T-helper 2 cell treated with Interferon-gamma antibody and Interleukin-4, amounts not matched to agents 100 ng/mL and 5 ng/mL, for 36 hours (primary cell): ENCODE data around the gene FSIP1. TPM values are rescaled to one million over a fixed set of nuclear protein-coding genes. Genes with fewer than 3 reads are reported as not detected.
"Not testable (repeated sequence)": the region's sequence is repeated elsewhere in the genome, so short reads cannot be mapped to it uniquely, and the experiment has no call there.

Source experiments
- intact Hi-C: fragments of 100-400 bp; cut with micrococcal nuclease; formaldehyde crosslinking; loops from one replicate; pipeline ENCODE4 v1.15.1; 2023
- total RNA-seq: library from RNA; stranded (reverse); gene quantifications from 2 replicates; pipeline ENCODE4 v1.2.3, GENCODE V29; 2022

The FSIP1 gene
- total RNA-seq, result 0.32 and 0.48 TPM in 2 replicates

GRCh38 chr15:39782441-39783138 lies at the start of gene FSIP1:
Gene FSIP1, minus strand, starts transcription at chr15:39782841. Its CDS starts 6,317 bp downstream, at chr15:39776524.
- intact Hi-C loops, result loop anchor here (2.0 to 5.0 kb wide), 6 partner anchors 150 to 1230 kb away; partner anchors contain the start of gene BUB1B

- intact Hi-C loops, result no loop called here
Observed at GRCh38 chr15:39830166-39830565, 47.5 kb upstream of the FSIP1 start.

- intact Hi-C loops, result no loop called here
Observed at GRCh38 chr15:39828374-39828931, 45.8 kb upstream of the FSIP1 start.

DNA sequence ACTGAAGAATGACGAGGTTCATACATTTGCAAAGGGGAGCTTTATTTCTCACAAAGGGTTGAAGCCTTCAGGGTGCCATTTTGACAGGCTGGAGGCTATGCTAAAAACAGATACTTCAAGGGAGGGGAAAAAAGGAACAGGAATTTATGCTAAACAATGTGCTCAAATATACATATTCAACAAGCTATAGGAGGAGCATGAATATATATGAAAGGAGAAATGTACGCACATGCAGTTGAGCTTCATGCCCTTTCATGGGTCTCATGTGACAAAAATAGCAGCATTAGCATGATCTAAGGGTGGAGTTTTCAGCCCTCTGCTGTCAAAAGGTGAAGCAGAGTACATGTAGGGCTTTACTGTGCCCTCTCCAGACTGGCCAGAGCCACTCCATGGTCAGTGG lies 44.3 kb upstream of the FSIP1 start:
- intact Hi-C loops, result no loop called here

DNA sequence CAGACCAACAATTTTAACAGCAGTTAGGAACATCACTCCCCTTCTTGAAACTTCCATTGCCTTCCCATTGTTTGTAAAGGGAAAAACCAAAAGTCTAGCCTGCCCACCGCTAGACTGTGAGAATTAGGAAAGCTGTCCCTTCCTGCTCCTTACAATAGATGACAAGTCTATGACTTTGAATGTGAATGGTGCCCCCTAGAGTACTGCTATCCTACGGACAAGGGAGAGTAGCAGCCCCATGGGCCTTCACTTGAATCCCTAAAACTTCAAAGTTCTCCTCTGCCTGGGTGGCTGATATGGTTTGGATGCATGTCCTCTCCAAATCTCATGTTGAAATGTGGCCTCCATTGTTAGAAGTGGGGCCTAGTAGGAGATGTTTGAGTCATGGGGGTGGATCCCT lies 41.0 kb upstream of the FSIP1 start:
- intact Hi-C loops, result no loop called here

- intact Hi-C loops, result no loop called here
Observed at GRCh38 chr15:39820050-39820602, 37.5 kb upstream of the FSIP1 start.

- intact Hi-C loops, result no loop called here
Observed at GRCh38 chr15:39819533-39819932, 36.9 kb upstream of the FSIP1 start.

GRCh38 chr15:39817892-39818291 lies 35.3 kb upstream of the FSIP1 start:
- intact Hi-C loops, result no loop called here

- intact Hi-C loops, result no loop called here
Observed at GRCh38 chr15:39814489-39814888, 31.8 kb upstream of the FSIP1 start.

- intact Hi-C loops, result not testable (repeated sequence)
Observed at GRCh38 chr15:39812651-39813050, 30.0 kb upstream of the FSIP1 start.

DNA sequence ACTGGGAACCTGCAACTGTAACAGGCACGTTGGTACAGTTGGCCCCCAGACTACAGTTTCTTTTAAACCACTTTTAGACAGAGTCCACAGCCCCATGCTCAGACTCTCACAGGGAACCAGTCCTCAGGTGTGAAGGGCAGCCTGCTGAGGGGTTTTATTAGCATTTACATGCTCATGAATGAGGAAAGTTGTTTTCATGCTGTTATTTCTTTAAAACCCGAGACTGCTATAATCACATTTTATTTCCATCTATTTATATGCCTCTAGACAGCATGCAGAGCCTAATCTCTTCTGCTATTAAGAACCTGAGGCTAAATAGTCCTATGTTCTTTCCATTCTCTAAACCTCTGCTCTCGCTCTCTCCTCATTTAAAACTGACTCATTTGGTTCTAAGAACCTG lies 26.3 kb upstream of the FSIP1 start:
- intact Hi-C loops, result no loop called here

- intact Hi-C loops, result no loop called here
Observed at GRCh38 chr15:39807791-39808190, 25.1 kb upstream of the FSIP1 start.

GRCh38 chr15:39804026-39804425 lies 21.4 kb upstream of the FSIP1 start:
- intact Hi-C loops, result no loop called here

DNA sequence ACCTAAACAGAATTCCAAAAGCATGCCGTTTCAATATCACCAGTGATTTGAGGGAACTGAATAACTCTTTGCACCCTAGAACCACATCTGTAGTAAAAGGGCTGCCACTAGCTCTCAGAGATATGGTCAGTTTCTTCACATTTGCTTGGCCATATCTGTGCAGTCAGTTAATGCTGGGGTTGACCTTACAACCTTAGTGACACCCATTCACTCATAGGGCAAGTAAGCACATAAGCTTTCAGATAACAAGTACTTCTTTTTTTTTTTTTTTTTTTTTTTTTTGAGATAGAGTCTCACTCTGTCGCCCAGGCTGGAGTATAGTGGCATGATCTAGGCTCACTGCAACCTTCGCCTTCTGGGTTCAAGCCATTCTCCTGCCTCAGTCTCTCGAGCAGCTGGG lies 20.4 kb upstream of the FSIP1 start:
- intact Hi-C loops, result no loop called here

DNA sequence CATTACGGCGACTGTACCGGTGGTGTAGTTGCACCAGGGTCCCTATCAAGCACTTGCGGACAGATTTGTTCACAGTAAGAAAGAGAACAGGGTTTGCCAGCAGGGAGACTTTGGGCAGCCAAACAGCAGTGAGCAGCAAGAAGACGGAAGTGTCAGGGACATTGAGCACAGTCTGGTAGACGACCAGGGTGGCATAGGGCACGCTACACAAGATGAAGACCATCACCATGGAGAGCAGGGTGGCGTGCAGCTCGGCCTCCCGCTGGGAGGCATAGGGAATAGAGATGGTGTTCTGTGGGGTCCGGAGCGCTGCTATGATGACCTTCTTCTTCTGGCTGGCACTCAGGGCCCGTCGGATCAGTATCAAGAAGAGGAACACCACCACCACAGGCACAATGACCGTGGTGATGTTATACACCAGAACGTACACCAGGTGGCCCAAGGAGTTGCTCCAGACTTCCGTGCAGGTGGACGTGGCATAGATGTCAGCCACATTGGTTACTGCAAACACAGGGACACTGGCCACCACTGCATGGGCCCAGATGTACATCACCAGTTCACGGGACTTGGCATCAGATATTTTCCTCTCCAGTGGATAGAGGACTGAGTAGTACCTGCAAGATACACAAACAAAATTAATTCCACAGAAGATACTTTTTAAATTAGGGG lies 19.1 kb upstream of the FSIP1 start:
- intact Hi-C loops, result no loop called here

DNA sequence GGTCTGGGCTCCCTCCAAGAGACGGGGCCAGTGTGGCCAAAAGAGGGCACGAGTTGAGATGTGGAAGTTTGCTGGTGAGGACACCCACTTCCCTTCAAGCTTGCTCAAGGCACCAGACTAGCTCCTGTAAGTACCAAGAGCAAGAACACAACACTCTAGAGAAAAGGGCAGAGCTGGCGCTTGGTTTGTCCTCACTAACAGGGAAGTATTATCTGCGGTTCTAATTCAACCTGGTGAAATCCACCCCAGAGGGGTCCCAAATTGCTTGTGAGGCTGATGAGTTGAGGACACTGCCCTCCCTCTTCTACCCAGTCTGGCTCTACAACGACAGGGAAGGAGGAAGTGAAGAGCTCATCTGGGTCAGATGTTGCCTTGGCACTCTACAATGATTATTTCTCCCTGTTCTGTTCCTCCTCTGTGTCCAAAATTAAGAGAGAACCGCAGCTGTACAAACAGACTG lies 16.9 kb upstream of the FSIP1 start:
- intact Hi-C loops, result no loop called here

DNA sequence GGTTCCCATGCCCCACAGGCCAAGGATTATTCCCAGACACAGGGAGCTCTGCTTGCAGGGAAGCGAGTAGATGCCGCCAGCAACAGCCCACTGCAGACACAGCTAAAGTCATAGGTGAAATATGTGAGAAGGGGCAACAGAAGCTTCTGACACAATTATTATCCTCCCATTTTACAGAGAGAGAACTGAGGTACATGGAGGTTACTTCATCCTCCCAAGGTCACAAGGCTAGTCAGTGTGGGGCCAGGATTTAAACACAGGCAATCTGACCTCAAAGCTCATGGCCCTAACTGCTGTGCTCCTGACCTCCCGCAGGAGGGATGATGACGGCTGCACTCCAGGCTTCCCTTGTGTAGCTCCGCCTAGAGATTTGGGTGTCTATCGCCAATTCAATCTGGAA lies 15.7 kb upstream of the FSIP1 start:
- intact Hi-C loops, result no loop called here

- intact Hi-C loops, result no loop called here
Observed at GRCh38 chr15:39797407-39797806, 14.8 kb upstream of the FSIP1 start.

- intact Hi-C loops, result no loop called here
Observed at GRCh38 chr15:39796601-39797000, 14.0 kb upstream of the FSIP1 start.

- intact Hi-C loops, result no loop called here
Observed at GRCh38 chr15:39795486-39795885, 12.8 kb upstream of the FSIP1 start.

- intact Hi-C loops, result no loop called here
Observed at GRCh38 chr15:39794954-39795353, 12.3 kb upstream of the FSIP1 start.

DNA sequence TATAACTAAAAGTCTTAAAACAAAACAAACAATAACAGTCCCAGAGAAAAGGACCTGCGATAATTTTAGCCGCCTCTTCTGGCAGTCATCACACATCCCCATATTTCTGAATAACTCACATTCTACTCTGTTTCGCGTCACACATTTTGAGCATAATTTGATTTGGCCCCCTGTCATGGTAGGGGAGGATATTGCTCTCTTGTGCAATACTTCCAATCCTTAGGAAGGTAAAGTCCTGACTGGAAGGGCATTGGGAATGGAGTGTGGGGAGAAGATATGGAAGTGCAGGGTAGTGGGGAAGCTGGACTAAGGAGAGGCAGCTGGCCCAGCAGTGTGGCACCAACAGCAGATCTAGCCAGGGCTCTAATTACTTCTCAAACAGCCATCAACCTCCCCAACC lies 11.3 kb upstream of the FSIP1 start:
- intact Hi-C loops, result no loop called here
